ENCODE measurements around the gene ZFP91. TPM values are rescaled to one million over a fixed set of nuclear protein-coding genes. Genes with fewer than 3 reads are reported as not detected.
A peak's percentile ranks its signal among the peaks of the same experiment; 100 is the strongest.

The ZFP91 gene
- total and polyA plus RNA-seq, 9 of the 15 experiments (the other 6 are each of a cell fraction or from before 2014, with no cell fraction given), result 17.6 to 58.3 (median 34.0) TPM

GRCh38 chr11:58654079-58654907, 75.4 kb downstream of the ZFP91 start (continued):
- TF ChIP-seq USF2 (CRISPR knock-in tag; IDR thresholded peaks at IDR 0.05) (peak; percentile 25; the same call in 1 of the 2 replicates), RBM14 (IDR thresholded peaks at IDR 0.05; ENCODE audit: borderline replicate concordance, insufficient read depth, low read depth, low read length) (no peak), USF1 (CRISPR knock-in tag; IDR thresholded peaks at IDR 0.05) (no peak; the same call in 1 of the 2 replicates), FOXO4 (CRISPR knock-in tag; IDR thresholded peaks at IDR 0.05) (no peak), TEAD1 (CRISPR knock-in tag; IDR thresholded peaks at IDR 0.05) (0 out of 4 replicates have a peak, but pooled peaks of 1 of the 2 experiments have one; percentile 21), ZNF766 (CRISPR knock-in tag; conservative IDR thresholded peaks at IDR 0.05) (0 out of 2 replicates have a peak, but pooled peaks have one; percentile 35), PYGO2 (tag; IDR thresholded peaks at IDR 0.05) (no peak), CREB3 (tag; conservative IDR thresholded peaks at IDR 0.05; ENCODE audit: low read depth) (peak; percentile 33; the same call in 1 of the 2 replicates), NR2F6 (CRISPR knock-in tag; IDR thresholded peaks at IDR 0.05) (no peak), ZBTB8A (IDR thresholded peaks at IDR 0.05; ENCODE audit: partially characterized antibody) (no peak), JUND (IDR thresholded peaks at IDR 0.05; ENCODE audit: borderline replicate concordance, low read depth, low read length) (no peak), JUND (tag; IDR thresholded peaks at IDR 0.05; ENCODE audit: borderline replicate concordance, low read depth, low read length) (no peak; the same call in 2 of the 3 replicates), WHSC1 (IDR thresholded peaks at IDR 0.05; ENCODE audit: low read length) (no peak), ETV5 (CRISPR knock-in tag; IDR thresholded peaks at IDR 0.05; ENCODE audit: low read depth) (no peak), IFI16 (CRISPR knock-in tag; IDR thresholded peaks at IDR 0.05) (no peak), ELF1 (tag; IDR thresholded peaks at IDR 0.05) (0 out of 2 replicates have a peak, but pooled peaks have one; percentile 29), DDX20 (tag; IDR thresholded peaks at IDR 0.05; ENCODE audit: low read depth) (no peak), TCFL5 (CRISPR knock-in tag; conservative IDR thresholded peaks at IDR 0.05) (no peak), SRSF3 (IDR thresholded peaks at IDR 0.05; ENCODE audit: insufficient read depth, low read length) (no peak)

Data from K562 (cell line).